Fibroblast of villous mesenchyme (primary cell): ENCODE data around the gene RAB11FIP5. TPM values are rescaled to one million over a fixed set of nuclear protein-coding genes. Genes with fewer than 3 reads are reported as not detected.
A peak's percentile ranks its signal among the peaks of the same experiment; 100 is the strongest.

Experiments
- DNase-seq: peaks from one replicate; pipeline ENCODE4 v3.0.0-alpha.2; 2010; ENCODE audit warnings: low read depth
- H3K4me3 ChIP-seq: 2 replicates; pipeline ENCODE4 v1.5.1; 2011; ENCODE audit warnings: low read depth, mild to moderate bottlenecking, low read length
- CTCF ChIP-seq: IDR thresholded peaks from 2 replicates; pipeline ENCODE4 v1.5.1; 2012; ENCODE audit warnings: low read depth, mild to moderate bottlenecking, low read length; ENCODE audit not compliant: insufficient read depth
- total RNA-seq: library from RNA; depleted of rRNA; stranded (reverse); fragments of >200 nt; gene quantifications from 2 replicates; pipeline ENCODE4 v1.2.3, GENCODE V29; 2012

The RAB11FIP5 gene
- total RNA-seq, 1 donor = 31.5 TPM

GRCh38 chr2:73091696-73092095 is 21.1 kb downstream of the RAB11FIP5 start:
- TF ChIP-seq CTCF = no peak
- no peak overlapping the region for H3K4me3 ChIP-seq
- DNase-seq = no peak

- no peak for TF ChIP-seq CTCF
- no peak for DNase-seq
- no peak overlapping the region for H3K4me3 ChIP-seq
These were observed 21.6 kb downstream of the RAB11FIP5 start for GRCh38 chr2:73091164-73091563.

GRCh38 chr2:73089270-73090030 is 23.3 kb downstream of the RAB11FIP5 start:
- no peak overlapping the region for H3K4me3 ChIP-seq
- peak; percentile 92 for DNase-seq
- no peak for TF ChIP-seq CTCF

GRCh38 chr2:73088703-73089102 is 24.0 kb downstream of the RAB11FIP5 start:
- no peak for TF ChIP-seq CTCF
- DNase-seq = no peak
- no peak overlapping the region for H3K4me3 ChIP-seq

GRCh38 chr2:73088211-73088610 is 24.5 kb downstream of the RAB11FIP5 start:
- DNase-seq = no peak
- H3K4me3 ChIP-seq = no peak overlapping the region
- no peak for TF ChIP-seq CTCF

GRCh38 chr2:73087311-73087710 is 25.4 kb downstream of the RAB11FIP5 start:
- H3K4me3 ChIP-seq = no peak overlapping the region
- DNase-seq = no peak
- no peak for TF ChIP-seq CTCF

- peak; percentile 71 for DNase-seq
- H3K4me3 ChIP-seq = no peak overlapping the region
- peak; percentile 97 for TF ChIP-seq CTCF
These were observed 27.1 kb downstream of the RAB11FIP5 start for GRCh38 chr2:73085691-73086090.
